Neuronal stem cell (in vitro differentiated cells): ENCODE results near the gene CHD6.
"Not testable (repeated sequence)": the region's sequence is repeated elsewhere in the genome, so short reads cannot be mapped to it uniquely, and the experiment has no call there.

Experiments
- DNase-seq: peaks from one replicate; pipeline ENCODE4 v3.0.0-alpha.2; 2013; ENCODE audit warnings: low spot score
- H2AFZ ChIP-seq: one replicate; pipeline ENCODE4 v1.6.1; 2013; ENCODE audit warnings: mild to moderate bottlenecking, low read length, inconsistent platforms
- H2AK5ac ChIP-seq: 2 replicates; pipeline ENCODE4 v1.6.1; 2013; ENCODE audit warnings: low read depth, mild to moderate bottlenecking, inconsistent platforms, low read length, moderate library complexity, mixed read lengths
- H2BK120ac ChIP-seq: 2 replicates; pipeline ENCODE4 v1.6.1; 2013; ENCODE audit warnings: low read depth, mild to moderate bottlenecking, inconsistent platforms, low read length, moderate library complexity, mixed read lengths
- H2BK12ac ChIP-seq: one replicate; pipeline ENCODE4 v1.6.1; 2013; ENCODE audit warnings: low read length, inconsistent platforms
- H2BK15ac ChIP-seq: 2 replicates; pipeline ENCODE4 v1.6.1; 2013; ENCODE audit warnings: mild to moderate bottlenecking, low read length, inconsistent platforms, mixed read lengths
- H2BK5ac ChIP-seq: one replicate; pipeline ENCODE4 v1.6.1; 2013; ENCODE audit warnings: inconsistent platforms, mild to moderate bottlenecking, low read length, moderate library complexity
- H3K14ac ChIP-seq: one replicate; pipeline ENCODE4 v1.6.1; 2013; ENCODE audit warnings: low read length, inconsistent platforms
- H3K18ac ChIP-seq: 2 replicates; pipeline ENCODE4 v1.6.1; 2013; ENCODE audit warnings: low read length, inconsistent platforms
- H3K23ac ChIP-seq: 2 replicates; pipeline ENCODE4 v1.6.1; 2013; ENCODE audit warnings: low read depth, mild to moderate bottlenecking, mixed read lengths, low read length, inconsistent platforms; ENCODE audit not compliant: poor library complexity
- H3K27ac ChIP-seq: replicated peaks from 3 replicates; pipeline ENCODE4 v1.5.1; 2013; ENCODE audit warnings: low read length, inconsistent platforms
- H3K27me3 ChIP-seq, 3 experiments: 2 replicates each; pipeline ENCODE4 v1.6.1; 2013; ENCODE audit warnings: low read length in 3 of 3, mild to moderate bottlenecking in 2 of 3, inconsistent platforms in 1 of 3, low read depth in 1 of 3, mixed read lengths in 1 of 3, moderate library complexity in 1 of 3; ENCODE audit not compliant: control insufficient read depth in 3 of 3, insufficient read depth in 3 of 3
- H3K36me3 ChIP-seq, 2 donors: replicated peaks in 1 of 2; 2 replicates each; pipeline ENCODE4 v1.6.1; 2013; ENCODE audit warnings: low read length in 2 of 2; ENCODE audit not compliant: control insufficient read depth in 2 of 2, insufficient read depth in 2 of 2
- H3K4ac ChIP-seq: 2 replicates; pipeline ENCODE4 v1.6.1; 2013; ENCODE audit warnings: inconsistent platforms, mild to moderate bottlenecking, low read length, moderate library complexity
- H3K4me1 ChIP-seq, 2 donors: 1 replicate in 1 of 2; 2 replicates in 1 of 2; pipeline ENCODE4 v1.6.1; 2013; ENCODE audit warnings: low read length in 2 of 2, low read depth in 1 of 2; ENCODE audit not compliant: control insufficient read depth in 2 of 2, insufficient read depth in 1 of 2
- H3K4me2 ChIP-seq: one replicate; pipeline ENCODE4 v1.6.1; 2013; ENCODE audit warnings: mild to moderate bottlenecking, low read length, inconsistent platforms; ENCODE audit not compliant: insufficient read depth, poor library complexity, severe bottlenecking
- H3K4me3 ChIP-seq, 2 donors: 2 replicates each; pipeline ENCODE4 v1.5.1; 2013; ENCODE audit warnings: low read length in 2 of 2, mild to moderate bottlenecking in 2 of 2, inconsistent platforms in 1 of 2, moderate library complexity in 1 of 2
- H3K79me1 ChIP-seq: one replicate; pipeline ENCODE4 v1.6.1; 2013; ENCODE audit warnings: low read depth, mild to moderate bottlenecking, inconsistent platforms, low read length, moderate library complexity
- H3K9ac ChIP-seq: one replicate; pipeline ENCODE4 v1.6.1; 2013; ENCODE audit warnings: mild to moderate bottlenecking, low read depth, low read length, inconsistent platforms; ENCODE audit not compliant: poor library complexity
- H3K9me3 ChIP-seq, 2 donors: replicated peaks in 1 of 2; 2 replicates each; pipeline versions ENCODE3 to v1.6.1; 2013; ENCODE audit warnings: low read length in 2 of 2, mild to moderate bottlenecking in 2 of 2, inconsistent platforms in 1 of 2, low read depth in 1 of 2, mixed read lengths in 1 of 2, moderate library complexity in 1 of 2; ENCODE audit not compliant: control insufficient read depth in 2 of 2, insufficient read depth in 1 of 2
- H4K8ac ChIP-seq: one replicate; pipeline ENCODE4 v1.6.1; 2013; ENCODE audit warnings: low read depth, mild to moderate bottlenecking, inconsistent platforms, low read length, moderate library complexity
- H4K91ac ChIP-seq: one replicate; pipeline ENCODE4 v1.6.1; 2013; ENCODE audit warnings: low read length, low read depth, mild to moderate bottlenecking, inconsistent platforms; ENCODE audit not compliant: poor library complexity
- WGBS, 2 donors: extraction: QIAGEN DNeasy Blood & Tissue Kit; methylation state at CpG; one replicate each; pipeline ENCODE4 v1.1.7; 2013; ENCODE audit warnings: missing lambda C conversion rate in 2 of 2, mixed read lengths in 1 of 2; ENCODE audit not compliant: insufficient read length in 2 of 2, insufficient replicate concordance in 1 of 2; ENCODE audit errors: extremely low coverage in 2 of 2; 5-methylcytosine and 5-hydroxymethylcytosine counted together

Gene CHD6

GRCh38 chr20:41537865-41538264 is 80.3 kb downstream of the CHD6 start:
- Histone ChIP-seq H3K4me1 (no peaks in the 10 kb centered on the region), H3K27me3 (no peaks in the 10 kb centered on the region), H3K18ac (no peak overlapping the region), H2BK15ac (no peak overlapping the region), H2AK5ac (no peak overlapping the region), H4K8ac (no peak overlapping the region), H2BK120ac (no peak overlapping the region), H3K36me3 (peaks cover 9 to 37% of the 10 kb centered on the region in 2 donors), H3K23ac (no peak overlapping the region), H3K79me1 (peaks cover 9% of the 10 kb centered on the region), H2BK5ac (no peak overlapping the region), H3K27ac (no peak overlapping the region), H3K4ac (no peak overlapping the region), H4K91ac (no peak overlapping the region), H3K4me2 (no peak overlapping the region), H2BK12ac (no peak overlapping the region), H3K14ac (no peak overlapping the region), H3K9me3 (peaks cover 5 to 18% of the 10 kb centered on the region in 2 donors), H3K4me3 (no peak overlapping the region), H3K9ac (no peak overlapping the region), H2AFZ (no peak overlapping the region)
- DNase-seq = no peak
- no CpG with 5 or more reads among the region's 4 CpGs for WGBS, 2 donors

GRCh38 chr20:41535551-41535950 is 82.6 kb downstream of the CHD6 start:
- H3K79me1 ChIP-seq, H2AK5ac ChIP-seq, DNase-seq, H3K4me1 ChIP-seq, H3K4ac ChIP-seq, H3K27ac ChIP-seq, H2BK15ac ChIP-seq, H3K4me3 ChIP-seq, H3K4me2 ChIP-seq, H3K18ac ChIP-seq, H4K8ac ChIP-seq, H3K14ac ChIP-seq, H3K9ac ChIP-seq, H4K91ac ChIP-seq, H2BK120ac ChIP-seq, H2BK5ac ChIP-seq, H3K23ac ChIP-seq, H2BK12ac ChIP-seq, H3K27me3 ChIP-seq, H2AFZ ChIP-seq: not testable (repeated sequence)
- Histone ChIP-seq H3K36me3 (peaks cover 17 to 60% of the 10 kb centered on the region in 2 donors), H3K9me3 (peaks cover 5 to 18% of the 10 kb centered on the region in 2 donors)
- no CpG with 5 or more reads among the region's 1 CpG for WGBS, 2 donors

GRCh38 chr20:41534842-41535241 is 83.3 kb downstream of the CHD6 start:
- Histone ChIP-seq H4K91ac (no peak overlapping the region), H3K9ac (no peak overlapping the region), H3K4me2 (no peak overlapping the region), H3K14ac (no peak overlapping the region), H3K4me3 (no peak overlapping the region), H3K36me3 (peaks cover 15 to 62% of the 10 kb centered on the region in 2 donors), H2AK5ac (no peak overlapping the region), H3K4me1 (no peaks in the 10 kb centered on the region), H3K23ac (no peak overlapping the region), H3K27me3 (no peaks in the 10 kb centered on the region), H2BK12ac (no peak overlapping the region), H2BK15ac (no peak overlapping the region), H2BK120ac (no peak overlapping the region), H3K27ac (no peak overlapping the region), H3K4ac (no peak overlapping the region), H2AFZ (no peak overlapping the region), H3K79me1 (peaks cover 9% of the 10 kb centered on the region), H4K8ac (no peak overlapping the region), H3K18ac (no peak overlapping the region), H2BK5ac (no peak overlapping the region), H3K9me3 (peaks cover 3 to 18% of the 10 kb centered on the region in 2 donors)
- DNase-seq = no peak
- WGBS, 2 donors = no CpG with 5 or more reads among the region's 2 CpGs

- no peak overlapping the region for H3K4me3 ChIP-seq
- H2BK12ac ChIP-seq = no peak overlapping the region
- peaks cover 13 to 58% of the 10 kb centered on the region in 2 donors for H3K36me3 ChIP-seq
- no peak overlapping the region for H2AFZ ChIP-seq
- DNase-seq = no peak
- no peak overlapping the region for H3K4me2 ChIP-seq
- H3K23ac ChIP-seq = no peak overlapping the region
- H4K8ac ChIP-seq = no peak overlapping the region
- no peak overlapping the region for H3K9ac ChIP-seq
- H2AK5ac ChIP-seq = no peak overlapping the region
- H3K18ac ChIP-seq = no peak overlapping the region
- no peak overlapping the region for H3K14ac ChIP-seq
- H4K91ac ChIP-seq = no peak overlapping the region
- no peak overlapping the region for H3K27ac ChIP-seq
- H2BK120ac ChIP-seq = no peak overlapping the region
- H2BK15ac ChIP-seq = no peak overlapping the region
- H3K79me1 ChIP-seq = peaks cover 9% of the 10 kb centered on the region
- peaks cover 3 to 15% of the 10 kb centered on the region in 2 donors for H3K9me3 ChIP-seq
- H3K4ac ChIP-seq = no peak overlapping the region
- H3K4me1 ChIP-seq = no peaks in the 10 kb centered on the region
- no peaks in the 10 kb centered on the region for H3K27me3 ChIP-seq
- no peak overlapping the region for H2BK5ac ChIP-seq
These were observed 84.0 kb downstream of the CHD6 start for GRCh38 chr20:41534170-41534569.
